GM15510 (cell line): ENCODE results near the gene FCMR.

ENCODE experiments used
- POLR2A ChIP-seq: IDR thresholded peaks from 3 replicates; pipeline ENCODE4 v1.6.1; 2011; ENCODE audit warnings: borderline replicate concordance; ENCODE audit not compliant: insufficient read length; ENCODE audit errors: extremely low read depth

Gene FCMR

GRCh38 chr1:206915030-206915735, 6.6 kb downstream of the FCMR start:
- TF ChIP-seq POLR2A: no peak

GRCh38 chr1:206913766-206914537, 7.8 kb downstream of the FCMR start:
- TF ChIP-seq POLR2A: no peak

- no peak for TF ChIP-seq POLR2A
Observed at GRCh38 chr1:206912445-206913095, 9.2 kb downstream of the FCMR start.

GRCh38 chr1:206911064-206911663, 10.6 kb downstream of the FCMR start:
- TF ChIP-seq POLR2A: no peak

GRCh38 chr1:206909883-206910318, 11.8 kb downstream of the FCMR start:
- no peak for TF ChIP-seq POLR2A

- no peak for TF ChIP-seq POLR2A
Observed at GRCh38 chr1:206909161-206909882, 12.4 kb downstream of the FCMR start.

- no peak for TF ChIP-seq POLR2A
Observed at GRCh38 chr1:206908038-206908437, 13.7 kb downstream of the FCMR start.

- TF ChIP-seq POLR2A: no peak
Observed at GRCh38 chr1:206907304-206907991, 14.3 kb downstream of the FCMR start.

- TF ChIP-seq POLR2A: no peak
Observed at GRCh38 chr1:206905295-206906164, 16.2 kb downstream of the FCMR start.

- TF ChIP-seq POLR2A: no peak
Observed at GRCh38 chr1:206904423-206905142, 17.2 kb downstream of the FCMR start.

- no peak for TF ChIP-seq POLR2A
Observed at GRCh38 chr1:206903687-206904086, 18.1 kb downstream of the FCMR start.

- peak; percentile 21 for TF ChIP-seq POLR2A
Observed at GRCh38 chr1:206902702-206903101, 19.0 kb downstream of the FCMR start.
